Fibroblast of lung (primary cell): ENCODE measurements around the gene CEP41. TPM values are rescaled to one million over a fixed set of nuclear protein-coding genes. Genes with fewer than 3 reads are reported as not detected.

ENCODE experiments used
- DNase-seq, 2 donors: peaks; one replicate each; pipeline versions ENCODE4 v3.0.0 to v3.0.0-alpha.2; 2010; ENCODE audit warnings: low read depth in 2 of 2
- H2AFZ ChIP-seq: 2 replicates; pipeline ENCODE4 v1.5.1; 2012; ENCODE audit warnings: low read length, control low read depth, inconsistent platforms
- H3K27ac ChIP-seq: 2 replicates; pipeline ENCODE4 v1.5.1; 2011; ENCODE audit warnings: low read length, control low read depth; ENCODE audit not compliant: insufficient read depth
- H3K27me3 ChIP-seq: 2 replicates; pipeline ENCODE4 v1.5.1; 2011; ENCODE audit warnings: mild to moderate bottlenecking, low read length; ENCODE audit not compliant: control insufficient read depth, insufficient read depth
- H3K36me3 ChIP-seq: 2 replicates; pipeline ENCODE4 v1.5.1; 2011; ENCODE audit warnings: low read length; ENCODE audit not compliant: control insufficient read depth, insufficient read depth
- H3K4me1 ChIP-seq: 2 replicates; pipeline ENCODE4 v1.5.1; 2011; ENCODE audit warnings: low read length; ENCODE audit not compliant: control insufficient read depth, insufficient read depth; ENCODE audit errors: extremely low read depth
- H3K4me2 ChIP-seq: 2 replicates; pipeline ENCODE4 v1.5.1; 2011; ENCODE audit warnings: low read length, control low read depth; ENCODE audit not compliant: insufficient read depth; ENCODE audit errors: extremely low read depth
- H3K4me3 ChIP-seq, 4 experiments: fragments of 200-600 bp in 1 of 4; sonication (generic) in 1 of 4; replicated peaks in 1 of 4; 2 replicates each; pipeline ENCODE4 v1.5.1; 2011 to 2016; ENCODE audit warnings: low read length in 4 of 4, low read depth in 3 of 4, mild to moderate bottlenecking in 3 of 4, control low read depth in 2 of 4, inconsistent platforms in 1 of 4, mixed read lengths in 1 of 4; ENCODE audit not compliant: insufficient read depth in 1 of 4; ENCODE audit errors: control extremely low read depth in 1 of 4
- H3K79me2 ChIP-seq: 2 replicates; pipeline ENCODE4 v1.5.1; 2012; ENCODE audit warnings: mild to moderate bottlenecking, low read length, inconsistent platforms; ENCODE audit not compliant: control insufficient read depth, insufficient read depth
- H3K9ac ChIP-seq: 2 replicates; pipeline ENCODE4 v1.5.1; 2011; ENCODE audit warnings: mild to moderate bottlenecking, low read length, control low read depth; ENCODE audit not compliant: insufficient read depth
- H3K9me3 ChIP-seq: 2 replicates; pipeline ENCODE4 v1.5.1; 2012; ENCODE audit warnings: low read depth, low read length; ENCODE audit not compliant: control insufficient read depth, insufficient read depth
- H4K20me1 ChIP-seq: 2 replicates; pipeline ENCODE4 v1.5.1; 2011; ENCODE audit warnings: low read length; ENCODE audit not compliant: control insufficient read depth, insufficient read depth; ENCODE audit errors: extremely low read depth
- EZH2 ChIP-seq: IDR thresholded peaks from 2 replicates; pipeline ENCODE4 v1.5.1; 2012; ENCODE audit warnings: low read length, control low read depth, mild to moderate bottlenecking; ENCODE audit errors: missing control alignments
- polyA plus RNA-seq, 2 donors: library from polyadenylated mRNA; depleted of rRNA in 1 of 2; stranded (reverse) in 1 of 2; unstranded in 1 of 2; fragments of >200 nt; gene quantifications; 2 replicates each; pipeline ENCODE4 v1.2.1, GENCODE V29; 2011 to 2012; ENCODE audit warnings: missing spikeins in 1 of 2
- total RNA-seq: library from RNA; depleted of rRNA; stranded (reverse); fragments of >200 nt; gene quantifications from 2 replicates; pipeline ENCODE4 v1.2.1, GENCODE V29; 2014
- TF ChIP-seq, protein P1 (sequence below), 2 donors: IDR thresholded peaks in 1 of 2; conservative IDR thresholded peaks in 1 of 2; 1 replicate in 1 of 2; 2 replicates in 1 of 2; pipeline ENCODE4 v1.5.1; 2011 to 2012; ENCODE audit warnings: low read length in 2 of 2, control low read depth in 1 of 2, inconsistent platforms in 1 of 2, low read depth in 1 of 2, mild to moderate bottlenecking in 1 of 2

The CEP41 gene
- total and polyA plus RNA-seq, 2 donors (not counting 1 experiment from before 2014, with no cell fraction given): 8.3 to 24.5 TPM

DNA sequence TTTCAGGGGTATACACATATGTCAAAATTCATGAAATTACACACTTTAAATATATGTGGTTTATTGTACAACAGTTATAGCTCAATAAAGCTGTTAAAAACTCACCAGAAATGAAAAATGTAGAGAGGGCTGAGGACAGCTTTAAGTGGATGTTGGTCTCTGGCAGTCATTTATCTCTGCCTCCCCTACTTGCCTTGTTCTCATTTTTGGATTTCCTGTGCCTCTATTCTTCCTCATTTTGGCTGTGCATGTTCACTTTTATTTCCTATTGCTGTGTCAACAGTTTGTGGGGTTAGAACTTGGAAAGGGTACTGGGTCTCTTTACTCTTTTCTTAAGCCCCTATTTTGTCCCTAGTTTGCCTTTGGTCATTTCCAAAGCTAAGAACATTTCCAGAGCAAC, 32.5 kb upstream of the CEP41 start:
- H3K4me3 ChIP-seq: no peak overlapping the region
- no peaks in the 10 kb centered on the region for H3K4me1 ChIP-seq
- no peaks in the 10 kb centered on the region for H3K27me3 ChIP-seq
- H4K20me1 ChIP-seq: no peaks in the 10 kb centered on the region
- DNase-seq: no peak
- H3K27ac ChIP-seq: no peak overlapping the region
- no peaks in the 10 kb centered on the region for H3K36me3 ChIP-seq
- no peaks in the 10 kb centered on the region for H3K9me3 ChIP-seq
- H3K9ac ChIP-seq: no peak overlapping the region
- TF ChIP-seq EZH2: no peak
- TF ChIP-seq, protein P1, sequence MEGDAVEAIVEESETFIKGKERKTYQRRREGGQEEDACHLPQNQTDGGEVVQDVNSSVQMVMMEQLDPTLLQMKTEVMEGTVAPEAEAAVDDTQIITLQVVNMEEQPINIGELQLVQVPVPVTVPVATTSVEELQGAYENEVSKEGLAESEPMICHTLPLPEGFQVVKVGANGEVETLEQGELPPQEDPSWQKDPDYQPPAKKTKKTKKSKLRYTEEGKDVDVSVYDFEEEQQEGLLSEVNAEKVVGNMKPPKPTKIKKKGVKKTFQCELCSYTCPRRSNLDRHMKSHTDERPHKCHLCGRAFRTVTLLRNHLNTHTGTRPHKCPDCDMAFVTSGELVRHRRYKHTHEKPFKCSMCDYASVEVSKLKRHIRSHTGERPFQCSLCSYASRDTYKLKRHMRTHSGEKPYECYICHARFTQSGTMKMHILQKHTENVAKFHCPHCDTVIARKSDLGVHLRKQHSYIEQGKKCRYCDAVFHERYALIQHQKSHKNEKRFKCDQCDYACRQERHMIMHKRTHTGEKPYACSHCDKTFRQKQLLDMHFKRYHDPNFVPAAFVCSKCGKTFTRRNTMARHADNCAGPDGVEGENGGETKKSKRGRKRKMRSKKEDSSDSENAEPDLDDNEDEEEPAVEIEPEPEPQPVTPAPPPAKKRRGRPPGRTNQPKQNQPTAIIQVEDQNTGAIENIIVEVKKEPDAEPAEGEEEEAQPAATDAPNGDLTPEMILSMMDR (conservative IDR thresholded peaks at IDR 0.05 in 1 of 2, IDR thresholded peaks at IDR 0.05 in 1 of 2; ENCODE audit: low read depth in 1 of 2, low read length in 2 of 2): no peak
- H2AFZ ChIP-seq: no peak overlapping the region
- no peak overlapping the region for H3K4me2 ChIP-seq
- H3K79me2 ChIP-seq: no peaks in the 10 kb centered on the region

DNA sequence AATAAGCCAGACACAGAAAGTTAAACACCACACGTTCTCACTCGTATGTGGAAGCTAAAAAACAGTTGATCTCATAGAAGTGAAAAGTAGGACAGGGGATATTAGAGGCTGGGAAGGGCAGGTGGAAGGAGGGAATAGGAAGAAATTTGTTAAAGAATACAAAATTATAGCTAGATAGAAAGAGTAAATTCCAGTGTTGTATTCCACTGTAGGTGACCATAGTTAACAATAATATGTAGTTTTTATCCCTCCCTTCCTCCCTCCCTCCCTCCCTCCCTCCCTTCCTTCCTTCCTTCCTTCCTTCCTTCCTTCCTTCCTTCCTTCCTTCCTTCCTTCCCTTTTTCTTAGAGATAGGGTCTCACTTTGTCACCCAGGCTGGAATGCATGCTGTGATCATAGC, 31.2 kb upstream of the CEP41 start:
- Histone ChIP-seq H3K79me2 (no peaks in the 10 kb centered on the region), H2AFZ (no peak overlapping the region), H3K4me1 (no peaks in the 10 kb centered on the region), H3K9ac (no peak overlapping the region), H3K4me2 (no peak overlapping the region), H3K9me3 (no peaks in the 10 kb centered on the region), H3K36me3 (no peaks in the 10 kb centered on the region), H3K4me3 (no peak overlapping the region), H4K20me1 (no peaks in the 10 kb centered on the region), H3K27me3 (no peaks in the 10 kb centered on the region), H3K27ac (no peak overlapping the region)
- TF ChIP-seq EZH2: no peak
- TF ChIP-seq, protein P1 (conservative IDR thresholded peaks at IDR 0.05 in 1 of 2, IDR thresholded peaks at IDR 0.05 in 1 of 2; ENCODE audit: low read depth in 1 of 2, low read length in 2 of 2): no peak
- DNase-seq: no peak

DNA sequence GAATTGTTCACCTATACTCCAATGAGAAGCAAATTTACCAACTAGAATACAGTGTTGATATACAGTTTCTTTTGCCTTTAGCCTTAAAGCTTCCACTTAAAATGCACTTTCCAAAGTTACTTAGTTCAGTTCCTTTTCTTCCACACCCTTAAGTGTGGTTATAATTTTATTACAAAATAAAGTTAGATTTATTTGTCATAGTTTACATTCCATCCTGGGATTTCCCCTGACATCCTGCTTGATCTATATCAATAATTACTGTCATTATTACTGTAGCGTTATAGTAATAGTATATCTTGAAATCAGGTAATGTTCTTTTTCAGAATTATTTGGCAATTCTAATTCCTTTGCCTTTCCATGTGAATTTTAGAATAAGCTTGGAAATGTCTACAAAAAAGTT, 27.8 kb upstream of the CEP41 start:
- H2AFZ ChIP-seq: no peak overlapping the region
- no peaks in the 10 kb centered on the region for H3K4me1 ChIP-seq
- H3K9ac ChIP-seq: no peak overlapping the region
- H3K27me3 ChIP-seq: no peaks in the 10 kb centered on the region
- no peak overlapping the region for H3K4me3 ChIP-seq
- no peaks in the 10 kb centered on the region for H3K79me2 ChIP-seq
- no peak overlapping the region for H3K27ac ChIP-seq
- no peaks in the 10 kb centered on the region for H3K9me3 ChIP-seq
- H3K36me3 ChIP-seq: no peaks in the 10 kb centered on the region
- TF ChIP-seq, protein P1 (conservative IDR thresholded peaks at IDR 0.05 in 1 of 2, IDR thresholded peaks at IDR 0.05 in 1 of 2; ENCODE audit: low read depth in 1 of 2, low read length in 2 of 2): no peak
- no peak for TF ChIP-seq EZH2
- H3K4me2 ChIP-seq: no peak overlapping the region
- no peak for DNase-seq
- H4K20me1 ChIP-seq: no peaks in the 10 kb centered on the region
